H9 (cell line): ENCODE measurements around the gene MGAM2. TPM values are rescaled to one million over a fixed set of nuclear protein-coding genes. Genes with fewer than 3 reads are reported as not detected.
A peak's percentile ranks its signal among the peaks of the same experiment; 100 is the strongest.

Source experiments
- DNase-seq: peaks from one replicate; pipeline ENCODE4 v3.0.0-alpha.2; 2017
- H2AFZ ChIP-seq: one replicate; pipeline ENCODE4 v1.6.1; 2013; ENCODE audit warnings: mild to moderate bottlenecking, low read length, control low read depth, moderate library complexity
- H2AK5ac ChIP-seq: 2 replicates; pipeline ENCODE4 v1.6.1; 2013; ENCODE audit warnings: low read length, control low read depth, mixed read lengths; ENCODE audit not compliant: insufficient read length
- H2BK120ac ChIP-seq: one replicate; pipeline ENCODE4 v1.6.1; 2013; ENCODE audit warnings: low read depth, mild to moderate bottlenecking, low read length, control low read depth, inconsistent platforms; ENCODE audit not compliant: poor library complexity, severe bottlenecking
- H2BK12ac ChIP-seq: 2 replicates; pipeline ENCODE4 v1.6.1; 2013; ENCODE audit warnings: low read length, control low read depth, mixed read lengths, low read depth; ENCODE audit not compliant: insufficient read length
- H2BK15ac ChIP-seq: 2 replicates; pipeline ENCODE4 v1.6.1; 2013; ENCODE audit warnings: low read depth, low read length, control low read depth
- H2BK20ac ChIP-seq: one replicate; pipeline ENCODE4 v1.6.1; 2013; ENCODE audit warnings: low read depth, mild to moderate bottlenecking, low read length, control low read depth, inconsistent platforms; ENCODE audit not compliant: poor library complexity, severe bottlenecking
- H2BK5ac ChIP-seq: 2 replicates; pipeline ENCODE4 v1.6.1; 2013; ENCODE audit warnings: low read length, control low read depth, mixed read lengths; ENCODE audit not compliant: insufficient read length
- H3K14ac ChIP-seq: 2 replicates; pipeline ENCODE4 v1.6.1; 2013; ENCODE audit warnings: low read length, control low read depth; ENCODE audit not compliant: insufficient read depth
- H3K18ac ChIP-seq: 2 replicates; pipeline ENCODE4 v1.6.1; 2013; ENCODE audit warnings: low read depth, mild to moderate bottlenecking, mixed read lengths, low read length, control low read depth; ENCODE audit not compliant: insufficient read length
- H3K23ac ChIP-seq: 2 replicates; pipeline ENCODE4 v1.6.1; 2013; ENCODE audit warnings: low read length, control low read depth, mixed read lengths, low read depth; ENCODE audit not compliant: insufficient read length
- H3K23me2 ChIP-seq: 2 replicates; pipeline ENCODE4 v1.6.1; 2013; ENCODE audit warnings: low read depth, mild to moderate bottlenecking, mixed read lengths, low read length, control low read depth; ENCODE audit not compliant: insufficient read length, poor library complexity, severe bottlenecking
- H3K27ac ChIP-seq: 2 replicates; pipeline ENCODE4 v1.5.1; 2013; ENCODE audit warnings: low read length, control low read depth, mixed read lengths, low read depth; ENCODE audit not compliant: insufficient read length
- H3K27me3 ChIP-seq: 2 replicates; pipeline ENCODE4 v1.6.1; 2013; ENCODE audit warnings: low read length, control low read depth, inconsistent platforms; ENCODE audit not compliant: insufficient read depth
- H3K4ac ChIP-seq: 2 replicates; pipeline ENCODE4 v1.6.1; 2013; ENCODE audit warnings: low read depth, mild to moderate bottlenecking, control low read depth, inconsistent platforms, low read length, moderate library complexity
- H3K4me1 ChIP-seq: 2 replicates; pipeline ENCODE4 v1.6.1; 2013; ENCODE audit warnings: low read length, control low read depth, inconsistent platforms; ENCODE audit not compliant: insufficient read depth
- H3K4me2 ChIP-seq: 2 replicates; pipeline ENCODE4 v1.6.1; 2013; ENCODE audit warnings: low read length, control low read depth, mixed read lengths; ENCODE audit not compliant: insufficient read length, insufficient read depth
- H3K56ac ChIP-seq: 2 replicates; pipeline ENCODE4 v1.6.1; 2013; ENCODE audit warnings: low read depth, mild to moderate bottlenecking, mixed read lengths, low read length, control low read depth; ENCODE audit not compliant: insufficient read length
- H3K79me1 ChIP-seq: 2 replicates; pipeline ENCODE4 v1.6.1; 2013; ENCODE audit warnings: low read depth, mild to moderate bottlenecking, moderate library complexity, low read length, control low read depth, inconsistent platforms; ENCODE audit not compliant: insufficient read depth, poor library complexity, severe bottlenecking
- H3K79me2 ChIP-seq: 2 replicates; pipeline ENCODE4 v1.6.1; 2013; ENCODE audit warnings: low read length, control low read depth, inconsistent platforms; ENCODE audit not compliant: insufficient read depth
- H3K9ac ChIP-seq: 2 replicates; pipeline ENCODE4 v1.6.1; 2013; ENCODE audit warnings: low read length, control low read depth, mixed read lengths; ENCODE audit not compliant: insufficient read length; ENCODE audit errors: extremely low read depth
- H3K9me3 ChIP-seq: one replicate; pipeline ENCODE4 v1.6.1; 2013; ENCODE audit warnings: low read depth, low read length, inconsistent platforms; ENCODE audit not compliant: control insufficient read depth
- H3T11ph ChIP-seq: one replicate; pipeline ENCODE4 v1.6.1; 2013; ENCODE audit warnings: mild to moderate bottlenecking, low read length, control low read depth, inconsistent platforms
- H4K20me1 ChIP-seq: one replicate; pipeline ENCODE4 v1.6.1; 2013; ENCODE audit not compliant: control insufficient read depth, insufficient read length, insufficient read depth
- H4K5ac ChIP-seq: 2 replicates; pipeline ENCODE4 v1.6.1; 2013; ENCODE audit warnings: low read depth, mild to moderate bottlenecking, mixed read lengths, low read length, control low read depth; ENCODE audit not compliant: insufficient read length
- H4K8ac ChIP-seq: replicated peaks from 2 replicates; pipeline ENCODE4 v1.6.1; 2013; ENCODE audit warnings: low read length, control low read depth, mixed read lengths, low read depth; ENCODE audit not compliant: insufficient read length
- H4K91ac ChIP-seq: 2 replicates; pipeline ENCODE4 v1.6.1; 2013; ENCODE audit warnings: low read depth, mild to moderate bottlenecking, moderate library complexity, mixed read lengths, low read length, control low read depth; ENCODE audit not compliant: insufficient read length
- H3K27ac Mint-ChIP-seq, 3 experiments: 2 replicates in 2 of 3; 3 replicates in 1 of 3; pipeline ENCODE4 v1.8.0; 2020 to 2021; ENCODE audit warnings: mixed read lengths in 3 of 3, mild to moderate bottlenecking in 1 of 3, moderate library complexity in 1 of 3
- H3K27me3 Mint-ChIP-seq: 2 replicates; pipeline ENCODE4 v1.8.0; 2021; ENCODE audit warnings: low read depth, mild to moderate bottlenecking, moderate library complexity, mixed read lengths
- H3K36me3 Mint-ChIP-seq, 3 experiments: 2 replicates in 2 of 3; 3 replicates in 1 of 3; pipeline ENCODE4 v1.8.0; 2020 to 2021; ENCODE audit warnings: low read depth in 3 of 3, mixed read lengths in 3 of 3; ENCODE audit not compliant: insufficient read depth in 1 of 3
- H3K4me1 Mint-ChIP-seq, 2 experiments: 2 replicates each; pipeline ENCODE4 v1.8.0; 2020; ENCODE audit warnings: mixed read lengths in 2 of 2
- H3K4me3 Mint-ChIP-seq, 2 experiments: 2 replicates in 1 of 2; 3 replicates in 1 of 2; pipeline ENCODE4 v1.8.0; 2020 to 2021; ENCODE audit warnings: mild to moderate bottlenecking in 2 of 2, mixed read lengths in 2 of 2, moderate library complexity in 1 of 2
- H3K9me3 Mint-ChIP-seq, 2 experiments: 2 replicates in 1 of 2; 3 replicates in 1 of 2; pipeline ENCODE4 v1.8.0; 2020; ENCODE audit warnings: mild to moderate bottlenecking in 2 of 2, mixed read lengths in 2 of 2, moderate library complexity in 1 of 2
- CTCF ChIP-seq: fragments of 200-600 bp; sonication (generic); conservative IDR thresholded peaks from 3 replicates; pipeline ENCODE4 v1.8.0; 2021; ENCODE audit warnings: antibody characterized with exemption, mild to moderate bottlenecking
- WGBS: extraction: QIAGEN DNeasy Blood & Tissue Kit; methylation state at CpG from one replicate; pipeline ENCODE4 v1.1.7; 2013; ENCODE audit warnings: missing lambda C conversion rate, low lambda C conversion rate, mixed read lengths; ENCODE audit not compliant: insufficient read length; ENCODE audit errors: extremely low coverage; 5-methylcytosine and 5-hydroxymethylcytosine counted together
- total RNA-seq: library from RNA; stranded (reverse); gene quantifications from 2 replicates; pipeline ENCODE4 v1.2.1, GENCODE V29; 2021

MGAM2 gene
- total RNA-seq, 1 experiment from 2014 or later, result not detected

GRCh38 chr7:142228537-142229104, 117.1 kb downstream of the MGAM2 start:
- Histone ChIP-seq H3K79me2 (no peaks in the 10 kb centered on the region), H2BK5ac (no peak overlapping the region), H3K4me1 (no peaks in the 10 kb centered on the region), H3K4ac (no peak overlapping the region), H3K56ac (no peak overlapping the region), H2AFZ (no peak overlapping the region), H2BK20ac (no peak overlapping the region), H3K18ac (no peak overlapping the region), H4K8ac (no peak overlapping the region), H3K79me1 (no peaks in the 10 kb centered on the region), H3T11ph (no peak overlapping the region), H3K4me2 (no peak overlapping the region), H4K20me1 (no peaks in the 10 kb centered on the region), H2BK120ac (no peak overlapping the region), H3K27ac (no peak overlapping the region), H3K9me3 (no peaks in the 10 kb centered on the region), H3K14ac (no peak overlapping the region), H2BK15ac (no peak overlapping the region), H2AK5ac (no peak overlapping the region), H3K23ac (no peak overlapping the region), H3K9ac (no peak overlapping the region), H3K23me2 (no peaks in the 10 kb centered on the region), H2BK12ac (peak overlapping the region; percentile 78), H4K91ac (no peak overlapping the region), H4K5ac (no peak overlapping the region), H3K27me3 (no peaks in the 10 kb centered on the region)
- Mint-ChIP-seq H3K36me3 (no peaks in the 10 kb centered on the region; a peak in 1 of 7 replicates), H3K27ac (peak overlapping the region in 1 of 3 experiments; percentile 13; a peak in 1 of 7 replicates), H3K9me3 (peaks cover 0 to 11% of the 10 kb centered on the region in 2 experiments; a peak in 4 of 5 replicates), H3K27me3 (peaks cover 15% of the 10 kb centered on the region), H3K4me3 (no peak overlapping the region), H3K4me1 (peaks cover 5 to 7% of the 10 kb centered on the region in 2 experiments)
- no peak for DNase-seq
- WGBS, result no CpG with 5 or more reads among the region's 1 CpG
- no peak for TF ChIP-seq CTCF
